CD4-positive, alpha-beta T cell treated with Interleukin-15 for 1 hour (primary cell): Measurements from ENCODE around the gene ZNF565.
"Not testable (repeated sequence)": the region's sequence is repeated elsewhere in the genome, so short reads cannot be mapped to it uniquely, and the experiment has no call there.

Experiments
- DNase-seq: peaks from one replicate; pipeline ENCODE4 v3.0.0-alpha.2; 2020

ZNF565 gene

DNA sequence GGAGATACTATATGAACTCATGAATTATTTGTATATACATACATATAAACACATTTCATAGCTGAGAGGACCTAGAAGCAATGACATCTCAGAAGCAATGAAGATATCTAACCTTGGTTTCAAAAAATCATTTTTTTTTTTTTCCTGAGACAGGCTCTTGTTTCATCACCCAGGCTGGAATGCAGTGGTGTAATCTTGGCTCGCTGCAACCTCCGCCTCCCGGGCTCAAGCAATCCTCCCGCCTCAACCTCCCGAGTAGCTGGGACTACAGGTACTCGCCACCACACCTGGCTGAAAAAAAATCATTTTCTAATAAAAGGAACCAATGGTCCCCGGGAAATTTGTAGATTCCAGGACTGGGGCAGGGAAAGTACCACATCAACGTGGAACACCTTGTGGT is 4.0 kb downstream of the ZNF565 start:
- DNase-seq = no peak

GRCh38 chr19:36209372-36209771 is 5.1 kb downstream of the ZNF565 start:
- no peak for DNase-seq

GRCh38 chr19:36207605-36208252 is 6.7 kb downstream of the ZNF565 start:
- DNase-seq = no peak

GRCh38 chr19:36203293-36203692 is 11.2 kb downstream of the ZNF565 start:
- no peak for DNase-seq

- DNase-seq = no peak
Observed at GRCh38 chr19:36201684-36202083, 12.8 kb downstream of the ZNF565 start.

DNA sequence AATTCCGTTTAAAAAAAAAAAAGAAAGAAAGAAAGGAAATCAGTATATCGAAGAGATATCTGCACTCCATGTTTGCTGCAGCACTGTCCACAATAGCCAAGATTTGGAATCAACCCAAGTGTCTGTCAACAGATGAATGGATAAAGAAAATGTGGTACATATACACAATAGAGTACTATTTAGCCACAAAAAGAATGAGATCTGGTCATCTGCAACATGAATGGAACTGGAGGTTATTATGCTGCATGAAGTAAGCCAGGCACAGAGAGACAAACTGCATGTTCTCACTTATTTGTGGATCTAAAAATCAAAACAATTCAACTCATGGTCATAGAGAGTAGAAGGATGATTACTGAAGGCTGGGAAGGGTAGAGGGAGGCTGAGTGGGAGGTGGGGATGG is 16.3 kb downstream of the ZNF565 start:
- DNase-seq = no peak

DNA sequence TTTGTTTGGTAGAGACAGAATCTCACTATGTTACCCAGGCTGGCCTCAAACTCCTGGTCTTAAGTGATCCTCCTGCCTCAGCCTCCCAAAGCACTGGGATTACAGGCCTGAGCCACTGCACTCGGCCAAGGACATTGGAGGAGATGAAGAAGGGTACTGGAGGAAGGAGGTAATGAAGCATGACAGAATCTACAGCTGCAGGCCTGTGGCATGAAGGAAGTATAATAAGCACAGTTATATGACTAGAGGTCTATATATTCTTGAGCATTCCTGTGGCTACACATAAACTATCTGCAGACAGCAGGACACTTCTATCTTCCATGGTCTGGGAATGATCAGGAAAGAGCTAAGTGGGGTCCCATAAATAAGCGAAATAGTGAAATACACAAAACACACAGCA is 18.2 kb downstream of the ZNF565 start:
- DNase-seq = no peak

GRCh38 chr19:36186722-36187121 is 27.7 kb downstream of the ZNF565 start:
- not testable (repeated sequence) for DNase-seq

GRCh38 chr19:36183245-36183628 is 31.2 kb downstream of the ZNF565 start:
- no peak for DNase-seq

GRCh38 chr19:36182612-36183244 is 31.7 kb downstream of the ZNF565 start:
- no peak for DNase-seq

- not testable (repeated sequence) for DNase-seq
Observed at GRCh38 chr19:36179077-36179476, 35.4 kb downstream of the ZNF565 start.

- not testable (repeated sequence) for DNase-seq
Observed at GRCh38 chr19:36173846-36174245, 40.6 kb downstream of the ZNF565 start.

GRCh38 chr19:36172852-36173251 is 41.6 kb downstream of the ZNF565 start:
- DNase-seq = no peak

DNA sequence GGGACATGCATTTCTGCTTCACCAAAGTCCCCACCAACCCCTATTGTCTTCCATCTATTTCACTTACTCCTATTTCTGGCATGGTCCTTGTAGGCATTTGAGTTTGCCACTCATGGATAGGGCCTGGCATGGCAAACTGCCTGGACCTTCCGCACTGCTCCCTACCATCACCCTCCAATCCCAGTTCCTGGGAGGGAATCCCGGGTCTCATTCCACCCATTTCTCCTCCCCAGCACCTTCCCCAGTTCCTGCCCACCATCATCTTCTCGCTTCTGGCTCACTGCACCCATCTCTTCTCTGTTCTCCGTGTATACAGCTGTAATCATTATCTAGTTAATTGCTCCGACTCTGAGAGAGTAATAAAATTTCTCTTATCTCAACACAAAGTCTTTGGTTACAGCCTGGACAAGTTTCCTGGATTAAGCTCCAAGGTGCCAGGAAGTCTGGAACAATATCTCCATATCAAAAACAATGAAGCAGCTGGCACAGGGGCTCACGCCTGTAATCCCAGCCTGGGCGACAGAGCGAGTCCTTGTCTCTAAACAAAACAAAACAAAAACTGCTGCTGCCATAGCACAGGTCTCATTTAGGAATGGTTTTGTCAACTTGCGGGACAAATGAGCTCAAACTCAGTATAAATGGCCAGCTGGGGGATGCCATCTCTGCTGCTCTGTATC is 45.2 kb downstream of the ZNF565 start:
- no peak for DNase-seq

DNA sequence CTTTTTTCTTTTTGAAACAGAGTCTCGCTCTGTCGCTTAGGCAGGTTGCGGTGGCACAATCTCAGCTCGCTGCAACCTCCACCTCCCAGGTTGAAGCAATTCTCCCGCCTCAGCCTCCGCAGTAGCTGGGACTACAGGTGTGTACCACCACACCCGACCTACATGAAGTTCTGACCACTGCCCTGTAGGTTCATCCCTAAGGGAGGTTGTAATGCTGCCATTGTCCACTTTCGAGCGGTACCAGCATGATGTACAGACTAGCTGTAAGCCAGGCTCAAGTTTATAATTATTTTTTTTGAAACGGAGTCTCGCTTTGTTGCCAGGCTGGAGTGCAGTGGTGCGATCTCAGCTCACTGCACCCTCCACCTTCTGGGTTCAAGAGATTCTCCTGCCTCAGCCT is 50.7 kb downstream of the ZNF565 start:
- DNase-seq = no peak

DNA sequence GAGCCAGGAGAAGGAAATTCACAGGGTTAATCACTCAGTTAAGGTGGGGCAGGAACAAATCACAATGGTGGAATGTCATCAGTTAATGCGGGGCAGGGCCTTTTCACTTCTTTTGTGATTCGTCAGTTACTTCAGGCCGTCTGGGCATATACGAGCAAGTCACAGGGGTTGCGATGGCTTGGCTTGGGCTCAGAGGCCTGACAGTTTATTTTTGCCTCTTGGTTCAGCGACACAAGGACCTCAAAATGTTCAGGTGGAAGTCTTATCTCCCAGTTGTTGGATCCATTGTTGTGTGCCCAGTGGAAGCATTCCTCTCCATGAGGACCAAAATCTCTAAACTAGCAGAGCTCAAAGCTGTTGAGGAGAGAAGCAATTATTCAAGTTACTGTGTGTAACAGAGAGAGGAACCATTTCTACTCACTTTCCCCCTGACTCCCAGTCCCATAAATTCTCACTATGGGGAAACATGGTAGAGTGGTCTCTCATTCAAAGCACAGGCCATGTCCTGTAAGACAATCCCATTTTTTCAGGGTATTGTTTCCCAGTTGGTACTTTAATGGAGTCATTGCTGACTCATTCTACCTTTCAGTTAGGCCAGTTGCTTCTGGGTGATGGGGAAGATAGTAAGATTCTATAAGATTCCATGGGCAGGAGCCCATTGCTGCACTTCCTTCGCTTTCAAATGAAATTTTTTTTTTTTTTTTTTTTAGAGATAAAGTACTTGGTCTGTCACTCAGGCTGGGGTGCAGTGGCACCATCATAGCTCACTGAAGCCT is 53.5 kb downstream of the ZNF565 start:
- no peak for DNase-seq

- DNase-seq = no peak
Observed at GRCh38 chr19:36153126-36153525, 61.3 kb downstream of the ZNF565 start.

- DNase-seq = no peak
Observed at GRCh38 chr19:36152352-36153091, 61.9 kb downstream of the ZNF565 start, which contains the start of gene COX7A1. TSS of gene COX7A1 (minus strand) at chr19:36152447. CDS start at chr19:36152407, 40 bp downstream.

GRCh38 chr19:36152019-36152351 is 62.5 kb downstream of the ZNF565 start:
- DNase-seq = no peak

DNA sequence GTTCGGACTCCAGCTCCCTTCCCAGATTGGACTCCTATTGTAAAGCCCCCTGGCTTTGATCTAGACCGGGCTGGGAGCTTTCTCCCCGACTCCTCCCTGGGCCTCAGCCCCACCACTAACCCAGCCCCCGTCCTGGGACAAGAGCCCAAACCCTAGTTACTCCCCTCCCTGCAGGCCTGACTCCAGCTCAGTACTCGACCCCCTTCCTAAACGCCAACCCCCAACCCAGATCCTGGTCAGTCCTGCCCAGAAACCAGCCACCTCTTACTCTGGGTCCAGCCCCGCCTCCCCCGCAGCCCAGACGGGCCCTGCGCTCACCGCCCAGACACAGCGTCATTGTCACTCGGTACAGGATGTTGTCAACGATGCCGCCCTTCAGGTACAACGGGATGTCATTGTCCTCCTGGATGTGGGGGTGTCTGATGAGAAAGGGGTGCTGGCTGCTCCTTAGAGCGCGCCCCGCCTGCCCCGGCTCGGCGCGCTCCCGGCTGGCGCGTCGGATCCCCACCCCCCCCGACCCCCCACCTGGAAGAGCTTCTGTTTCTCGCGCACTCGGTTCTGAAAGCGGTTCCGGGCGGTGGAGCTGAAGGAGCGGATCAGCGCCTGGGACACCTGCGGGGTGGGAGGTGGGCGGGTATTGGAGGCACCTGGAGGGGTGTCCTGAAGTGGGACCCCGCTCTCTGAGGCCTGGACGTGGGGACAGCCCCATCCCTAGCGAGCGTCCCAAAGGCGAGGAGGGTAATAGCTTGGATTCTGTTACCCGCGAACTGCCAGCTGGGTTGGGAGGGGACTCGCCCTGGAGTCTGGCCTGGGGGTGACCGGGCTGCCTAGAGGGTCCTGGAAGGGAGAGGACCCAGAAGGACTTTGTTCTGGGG is 63.1 kb downstream of the ZNF565 start:
- no peak for DNase-seq

GRCh38 chr19:36150586-36150985 is 63.9 kb downstream of the ZNF565 start:
- DNase-seq = no peak
